ENCODE results near the gene BRSK2. TPM values are rescaled to one million over a fixed set of nuclear protein-coding genes. Genes with fewer than 3 reads are reported as not detected.
"Not testable (repeated sequence)": the region's sequence is repeated elsewhere in the genome, so short reads cannot be mapped to it uniquely, and the experiment has no call there.

Gene BRSK2
- 0.38 TPM in 1 of 2 replicates, not detected in the other for total RNA-seq

- H3K27me3 ChIP-seq (ENCODE audit: control insufficient read depth, insufficient read depth, low read length), result peaks cover 16% of the 10 kb centered on the region
- no peaks in the 10 kb centered on the region for H3K36me3 ChIP-seq (ENCODE audit: control insufficient read depth, insufficient read depth, low read length)
- FAIRE-seq (no peak), DNase-seq (ENCODE audit: low read depth) (no peak)
- TF ChIP-seq CTCF (IDR thresholded peaks at IDR 0.05; ENCODE audit: insufficient read depth, low read length, severe bottlenecking), result no peak
- H3K4me3 ChIP-seq (ENCODE audit: low read depth, low read length), result peak within 1 kb of the TSS; percentile 43
Measured at GRCh38 chr11:1389932-1390568, at the start of gene BRSK2. Gene BRSK2 (plus strand): TSS chr11:1389934. CDS start chr11:1390285, 351 bp downstream.

- Histone ChIP-seq H3K36me3 (ENCODE audit: control insufficient read depth, insufficient read depth, low read length) (no peaks in the 10 kb centered on the region), H3K27me3 (ENCODE audit: control insufficient read depth, insufficient read depth, low read length) (no peaks in the 10 kb centered on the region), H3K4me3 (ENCODE audit: low read depth, low read length) (no peak overlapping the region)
- no peak for DNase-seq (ENCODE audit: low read depth)
- FAIRE-seq, result no peak
- TF ChIP-seq CTCF (IDR thresholded peaks at IDR 0.05; ENCODE audit: insufficient read depth, low read length, severe bottlenecking), result no peak
Measured at GRCh38 chr11:1340111-1340510, 49.6 kb upstream of the BRSK2 start.

DNA sequence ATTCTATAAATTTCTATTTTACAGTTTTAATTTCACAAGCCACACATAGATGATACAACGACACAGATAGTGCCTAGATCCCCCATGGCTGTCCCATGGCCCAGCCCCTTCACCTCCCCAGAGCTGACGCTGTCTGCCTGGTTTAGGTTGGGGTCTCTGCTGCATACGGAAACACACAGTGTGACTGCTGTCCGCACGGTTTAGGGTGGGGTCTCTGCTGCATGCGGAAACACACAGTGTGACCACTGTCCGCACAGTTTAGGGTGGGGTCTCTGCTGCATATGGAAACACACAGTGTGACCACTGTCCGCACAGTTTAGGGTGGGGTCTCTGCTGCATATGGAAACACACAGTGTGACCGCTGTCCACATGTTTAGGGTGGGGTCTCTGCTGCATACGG, 48.5 kb upstream of the BRSK2 start:
- not testable (repeated sequence) for H3K27me3 ChIP-seq (ENCODE audit: control insufficient read depth, insufficient read depth, low read length); DNase-seq (ENCODE audit: low read depth); H3K36me3 ChIP-seq (ENCODE audit: control insufficient read depth, insufficient read depth, low read length); H3K4me3 ChIP-seq (ENCODE audit: low read depth, low read length)
- peak; percentile 75 for FAIRE-seq

DNA sequence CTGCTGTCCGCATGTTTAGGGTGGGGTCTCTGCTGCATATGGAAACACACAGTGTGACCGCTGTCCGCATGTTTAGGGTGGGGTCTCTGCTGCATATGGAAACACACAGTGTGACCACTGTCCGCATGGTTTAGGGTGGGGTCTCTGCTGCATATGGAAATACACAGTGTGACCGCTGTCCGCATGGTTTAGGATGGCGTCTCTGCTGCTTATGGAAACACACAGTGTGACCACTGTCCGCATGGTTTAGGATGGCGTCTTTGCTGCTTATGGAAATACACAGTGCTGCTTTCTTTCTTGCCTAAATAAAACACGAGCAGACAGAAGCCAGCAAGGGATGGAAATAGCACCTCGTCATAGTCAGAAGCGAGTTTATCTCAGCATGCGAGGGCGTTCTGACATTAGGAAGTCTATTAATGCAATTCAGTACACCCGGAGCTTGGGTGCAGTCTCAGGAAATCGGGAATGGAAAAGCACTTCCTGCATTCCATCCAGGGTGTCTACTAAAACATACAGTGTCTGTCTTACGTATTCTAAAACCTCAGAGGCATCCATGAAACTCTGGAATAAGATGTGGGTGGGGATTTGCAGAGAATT, 47.7 kb upstream of the BRSK2 start:
- no peaks in the 10 kb centered on the region for H3K27me3 ChIP-seq (ENCODE audit: control insufficient read depth, insufficient read depth, low read length)
- DNase-seq (ENCODE audit: low read depth) (peak; percentile 9), FAIRE-seq (peak; percentile 58)
- no peaks in the 10 kb centered on the region for H3K36me3 ChIP-seq (ENCODE audit: control insufficient read depth, insufficient read depth, low read length)
- no peak for TF ChIP-seq CTCF (IDR thresholded peaks at IDR 0.05; ENCODE audit: insufficient read depth, low read length, severe bottlenecking)
- H3K4me3 ChIP-seq (ENCODE audit: low read depth, low read length), result no peak overlapping the region

- Histone ChIP-seq H3K36me3 (ENCODE audit: control insufficient read depth, insufficient read depth, low read length) (no peaks in the 10 kb centered on the region), H3K4me3 (ENCODE audit: low read depth, low read length) (no peak overlapping the region), H3K27me3 (ENCODE audit: control insufficient read depth, insufficient read depth, low read length) (no peaks in the 10 kb centered on the region)
- TF ChIP-seq CTCF (IDR thresholded peaks at IDR 0.05; ENCODE audit: insufficient read depth, low read length, severe bottlenecking), result no peak
- FAIRE-seq (no peak), DNase-seq (ENCODE audit: low read depth) (no peak)
Measured at GRCh38 chr11:1342946-1343345, 46.8 kb upstream of the BRSK2 start.

- Histone ChIP-seq H3K27me3 (ENCODE audit: control insufficient read depth, insufficient read depth, low read length) (peaks cover 1% of the 10 kb centered on the region), H3K36me3 (ENCODE audit: control insufficient read depth, insufficient read depth, low read length) (no peaks in the 10 kb centered on the region), H3K4me3 (ENCODE audit: low read depth, low read length) (no peak overlapping the region)
- no peak for TF ChIP-seq CTCF (IDR thresholded peaks at IDR 0.05; ENCODE audit: insufficient read depth, low read length, severe bottlenecking)
- FAIRE-seq (no peak), DNase-seq (ENCODE audit: low read depth) (no peak)
Measured at GRCh38 chr11:1343391-1344055, 46.2 kb upstream of the BRSK2 start.
